Suprapubic skin (tissue), 4 donors: ENCODE measurements around the gene LMF2. TPM values are rescaled to one million over a fixed set of nuclear protein-coding genes. Genes with fewer than 3 reads are reported as not detected.

ENCODE experiments used
- DNase-seq, 2 donors: peaks; one replicate each; pipeline ENCODE4 v3.0.0-alpha.2; 2019; ENCODE audit warnings: low spot score in 2 of 2
- H3K27ac ChIP-seq: fragments of 200-600 bp; sonication (generic); one replicate; pipeline ENCODE4 v1.5.1; 2019
- H3K27me3 ChIP-seq: fragments of 200-600 bp; sonication (generic); one replicate; pipeline ENCODE4 v1.5.1; 2019
- H3K36me3 ChIP-seq: fragments of 200-600 bp; sonication (generic); one replicate; pipeline ENCODE4 v1.5.1; 2019
- H3K4me1 ChIP-seq: fragments of 200-600 bp; sonication (generic); one replicate; pipeline ENCODE4 v1.5.1; 2019
- H3K4me3 ChIP-seq: fragments of 200-600 bp; sonication (generic); one replicate; pipeline ENCODE4 v1.5.1; 2019; ENCODE audit warnings: mild to moderate bottlenecking
- H3K9me3 ChIP-seq: fragments of 200-600 bp; sonication (generic); one replicate; pipeline ENCODE4 v1.5.1; 2019
- EP300 ChIP-seq: sonication (generic); formaldehyde crosslinking; IDR thresholded peaks from one replicate; pipeline ENCODE4 v1.6.1; 2017; ENCODE audit warnings: antibody characterized with exemption
- POLR2A ChIP-seq, 2 donors: fragments of 450-650 bp; IDR thresholded peaks; one replicate each; pipeline ENCODE4 v1.6.1; 2017; ENCODE audit warnings: antibody characterized with exemption in 2 of 2, mild to moderate bottlenecking in 2 of 2, moderate library complexity in 2 of 2
- POLR2AphosphoS5 ChIP-seq, 3 donors: sonication (generic); formaldehyde crosslinking; IDR thresholded peaks; one replicate each; pipeline ENCODE4 v1.6.1; 2017; ENCODE audit warnings: antibody characterized with exemption in 3 of 3
- WGBS: methylation state at CpG from one replicate; pipeline ENCODE4 v1.1.5; 2018; 5-methylcytosine and 5-hydroxymethylcytosine counted together
- total RNA-seq, 4 donors: library from RNA; depleted of rRNA; stranded (reverse); fragments of >200 nt; gene quantifications; one replicate each; pipeline ENCODE4 v1.1.0, GENCODE V29; 2016

The LMF2 gene
- total RNA-seq, 4 donors from 2014 or later, result 28.9 to 65.6 (median 44.7) TPM

DNA sequence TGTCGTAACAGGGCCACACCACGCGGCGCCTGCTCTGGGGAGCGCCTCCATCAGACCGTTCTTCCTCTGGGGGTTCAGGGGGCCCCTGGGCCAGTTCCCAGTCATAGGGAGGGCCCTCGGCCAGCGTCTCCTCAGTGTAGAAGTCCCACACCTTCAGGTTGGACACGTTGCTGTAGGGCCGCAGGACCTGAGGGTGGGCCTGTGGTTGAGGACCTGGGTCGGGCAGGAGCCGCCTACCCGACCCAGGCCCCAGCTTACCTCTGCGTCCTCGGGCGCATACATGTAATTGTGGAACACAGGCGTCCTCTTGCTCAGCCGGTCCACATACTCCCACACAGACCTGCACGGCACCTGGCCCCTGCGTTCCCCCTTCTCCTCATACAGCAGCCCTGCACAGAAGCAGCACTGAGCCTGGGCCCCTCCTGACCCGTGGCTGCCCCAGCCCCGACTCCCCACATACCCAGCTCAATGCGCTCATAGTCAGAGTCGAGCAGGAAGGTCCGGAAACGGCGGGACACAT is 52.9 kb downstream of the LMF2 start:
- no peak for DNase-seq
- H3K36me3 ChIP-seq, result peaks cover 78% of the 10 kb centered on the region
- TF ChIP-seq EP300 (no peak), POLR2A (IDR thresholded peaks at IDR 0.05) (no peak), POLR2AphosphoS5 (IDR thresholded peaks at IDR 0.05) (no peak)
- H3K4me1 ChIP-seq, result no peaks in the 10 kb centered on the region
- 94% methylated on average over 14 of the region's 27 CpGs for WGBS
- no peak overlapping the region for H3K4me3 ChIP-seq
- H3K27ac ChIP-seq, result no peak overlapping the region
- no peaks in the 10 kb centered on the region for H3K9me3 ChIP-seq
- no peaks in the 10 kb centered on the region for H3K27me3 ChIP-seq

Other genes with a start within 250 kb of the LMF2 start
- 1 to 10 TPM; 1.3 to 5.7 (median 3.3) TPM for gene MAPK12, start 246.0 kb downstream of the LMF2 start, total RNA-seq
- gene MAPK11, start 237.3 kb downstream of the LMF2 start, total RNA-seq, result 1 to 10 TPM; 3.8 to 5.8 (median 4.5) TPM
- 100 to 1,000 TPM; 117 to 231 (median 192) TPM for gene PLXNB2, start 200.1 kb downstream of the LMF2 start, total RNA-seq
- 1 to 10 TPM; 3.3 to 5.4 (median 3.4) TPM for gene DENND6B, start 180.7 kb downstream of the LMF2 start, total RNA-seq
- gene PPP6R2, start 164.4 kb downstream of the LMF2 start, total RNA-seq, result 10 to 100 TPM; 46.7 to 70.3 (median 64.6) TPM
- gene SBF1, start 32.7 kb downstream of the LMF2 start, total RNA-seq, result 100 to 1,000 TPM in 3 of 4 donors, 10 to 100 TPM in 1; 92.5 to 137 (median 115) TPM
- gene ADM2, start 26.2 kb downstream of the LMF2 start, total RNA-seq, result 1 to 10 TPM in 1 of 4 donors, under 1 TPM in 2, not detected in 1; 0.24 to 2.7 (median 0.30) TPM
- gene MIOX, start 20.8 kb downstream of the LMF2 start, total RNA-seq, result not detected
- gene NCAPH2, start 522 bp upstream of the LMF2 start, total RNA-seq, result 10 to 100 TPM; 39.6 to 51.9 (median 50.0) TPM
- 1 to 10 TPM in 3 of 4 donors, not detected in 1; 1.7 to 7.9 (median 4.7) TPM for gene SCO2, start 17.9 kb upstream of the LMF2 start, total RNA-seq
- gene TYMP, start 22.3 kb upstream of the LMF2 start, total RNA-seq, result 10 to 100 TPM; 23.6 to 46.9 (median 30.8) TPM
- under 1 TPM in 1 of 4 donors, not detected in 3; 0.26 TPM for gene KLHDC7B, start 38.2 kb upstream of the LMF2 start, total RNA-seq
- gene SYCE3, start 55.2 kb upstream of the LMF2 start, total RNA-seq, result not detected
- 10 to 100 TPM; 12.7 to 46.6 (median 19.2) TPM for gene CPT1B, start 70.7 kb upstream of the LMF2 start, total RNA-seq
- gene CHKB, start 75.1 kb upstream of the LMF2 start, total RNA-seq, result 10 to 100 TPM; 43.0 to 86.5 (median 73.0) TPM
- gene MAPK8IP2, start 93.1 kb upstream of the LMF2 start, total RNA-seq, result 1 to 10 TPM; 2.6 to 4.4 (median 3.7) TPM
- gene ARSA, start 120.5 kb upstream of the LMF2 start, total RNA-seq, result 10 to 100 TPM; 37.0 to 51.3 (median 42.2) TPM
- 10 to 100 TPM in 2 of 4 donors, 1 to 10 TPM in 2; 2.9 to 15.9 (median 9.5) TPM for gene SHANK3, start 165.1 kb upstream of the LMF2 start, total RNA-seq
- gene ACR, start 230.5 kb upstream of the LMF2 start, total RNA-seq, result not detected